Motor neuron (in vitro differentiated cells): ENCODE data around the gene PDE5A. TPM values are rescaled to one million over a fixed set of nuclear protein-coding genes. Genes with fewer than 3 reads are reported as not detected.
"Not testable (repeated sequence)": the region's sequence is repeated elsewhere in the genome, so short reads cannot be mapped to it uniquely, and the experiment has no call there.

Source experiments
- ATAC-seq, 8 experiments: fragments of 200-7000 bp; cut with Tn5 transposase; replicated peaks in 6 of 8; 2 replicates each; pipeline ENCODE4 v1.8.0; 2021; ENCODE audit warnings: mild to moderate bottlenecking in 8 of 8, moderate library complexity in 8 of 8
- H3K27ac ChIP-seq, 2 donors: fragments of 250-450 bp; sonication (Bioruptor Pico); 2 replicates each; pipeline ENCODE4 v1.9.0; 2021; ENCODE audit warnings: antibody characterized with exemption in 2 of 2, mild to moderate bottlenecking in 2 of 2, moderate library complexity in 1 of 2
- H3K4me1 ChIP-seq, 2 donors: fragments of 250-450 bp; sonication (Bioruptor Pico); replicated peaks in 1 of 2; 2 replicates each; pipeline ENCODE4 v1.6.1; 2021; ENCODE audit warnings: antibody characterized with exemption in 2 of 2, mild to moderate bottlenecking in 2 of 2, moderate library complexity in 1 of 2
- H3K4me3 ChIP-seq, 5 donors: fragments of 250-450 bp; sonication (Bioruptor Pico); 2 replicates each; pipeline ENCODE4 v1.9.0; 2021; ENCODE audit warnings: antibody characterized with exemption in 5 of 5, mild to moderate bottlenecking in 5 of 5, moderate library complexity in 4 of 5
- WGBS, 10 experiments: fragments of 450-650 bp; shearing (Covaris generic); methylation state at CpG; one replicate each; pipeline ENCODE4 v1.0.0; 2022; 5-methylcytosine and 5-hydroxymethylcytosine counted together
- in situ Hi-C, 9 experiments: fragments of 400-800 bp; cut with MboI; loops; one replicate each; pipeline ENCODE4 v1.15.0; 2021; ENCODE audit warnings: low sequenced_read_pairs in 9 of 9, low pct_unique_long_range_greater_than_20kb in 2 of 9; ENCODE audit not compliant: unreplicated experiment in 9 of 9
- total RNA-seq, 8 experiments: library from RNA; unstranded; fragments of 300-600 nt; gene quantifications; 2 replicates each; pipeline versions ENCODE4 v1.2.3 to v1.2.4, GENCODE V29; 2022

Gene PDE5A
- total RNA-seq, 8 experiments from 2014 or later: 4.0 to 24.5 (median 8.0) TPM

DNA sequence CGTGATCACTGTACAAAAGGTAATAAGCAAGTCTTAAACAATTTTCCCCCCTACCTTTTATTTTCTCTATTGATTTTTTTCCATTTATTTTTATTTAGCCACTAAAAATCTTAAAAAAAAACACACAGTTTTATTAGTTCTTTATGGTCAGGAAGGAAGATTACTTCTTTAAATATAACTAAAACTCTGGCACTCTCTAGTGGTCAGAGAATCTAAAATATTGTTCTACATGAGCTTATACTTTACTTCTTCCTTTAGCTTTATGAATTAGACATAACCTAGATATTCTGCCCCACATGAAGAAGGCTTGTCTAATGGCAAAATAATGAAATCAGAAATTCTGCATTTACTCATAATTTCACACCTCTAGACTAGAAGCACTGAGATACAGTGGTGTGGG is 135.2 kb downstream of the PDE5A start:
- Histone ChIP-seq H3K4me1 (peaks cover 0 to 6% of the 10 kb centered on the region in 2 donors), H3K4me3 (no peak overlapping the region), H3K27ac (no peak overlapping the region)
- in situ Hi-C loops: loop anchor here in 3 of 9 experiments (25.0 kb wide), 3 partner anchors 181 to 506 kb away; partner anchors contain the start of gene FABP2 (in 1 of the 3)
- no peak for ATAC-seq
- WGBS, 10 experiments: 86 to 100% (median 100%) methylated on average over 1 of the region's 1 CpG; no CpG with 5 or more reads in 1 of the 10 experiments

DNA sequence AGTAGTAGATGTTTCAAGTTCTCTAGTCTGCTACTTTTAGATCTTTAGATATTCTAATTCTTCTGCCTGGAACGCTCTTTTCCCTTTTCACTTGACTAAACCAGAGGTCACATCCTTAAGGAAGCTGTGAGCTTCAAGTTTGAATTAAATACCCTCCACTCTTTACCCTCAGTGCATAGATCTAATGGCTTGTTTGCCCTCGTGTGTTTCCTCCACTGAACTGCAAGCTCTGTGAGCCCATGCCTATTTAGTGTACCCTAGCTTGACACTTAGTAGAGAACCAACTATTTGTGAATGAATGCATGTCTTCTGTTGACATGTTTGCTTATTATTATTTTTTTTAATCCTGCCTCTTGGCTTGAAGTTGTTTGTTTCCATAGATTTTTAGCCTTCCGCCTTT is 138.3 kb downstream of the PDE5A start:
- in situ Hi-C loops: loop anchor here in 3 of 9 experiments (25.0 kb wide), 3 partner anchors 178 to 503 kb away; partner anchors contain the start of gene FABP2 (in 1 of the 3)
- H3K4me1 ChIP-seq: no peaks in the 10 kb centered on the region
- WGBS, 10 experiments: 69 to 100% (median 80%) methylated on average over 2 to 3 of the region's 3 CpGs
- peak in 2 of 8 experiments; percentile 39 to 41 for ATAC-seq
- H3K4me3 ChIP-seq: no peak overlapping the region
- no peak overlapping the region for H3K27ac ChIP-seq

DNA sequence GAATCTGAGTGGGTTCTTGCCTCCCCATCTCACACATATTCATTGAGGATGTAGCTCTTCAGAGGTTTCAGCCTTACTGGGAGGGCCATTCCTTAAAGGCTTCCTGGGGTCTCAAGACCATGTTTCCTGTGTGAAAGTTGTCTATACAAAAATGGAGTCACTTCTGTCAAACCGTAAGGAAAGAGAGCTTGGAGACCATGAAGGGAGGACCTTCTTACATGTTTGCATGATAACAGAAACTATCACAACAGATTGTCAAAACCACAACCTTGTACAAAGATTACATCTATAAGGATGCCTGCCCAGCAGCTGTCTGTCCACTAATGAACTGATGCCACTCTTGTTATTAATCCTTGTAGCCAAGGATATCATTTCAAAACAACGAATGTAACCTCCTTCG is 139.3 kb downstream of the PDE5A start:
- no peak for ATAC-seq
- WGBS, 10 experiments: 54 to 100% (median 89%) methylated on average over 2 to 3 of the region's 3 CpGs; no CpG with 5 or more reads in 1 of the 10 experiments
- in situ Hi-C loops: loop anchor here in 3 of 9 experiments (25.0 kb wide), 3 partner anchors 177 to 502 kb away; partner anchors contain the start of gene FABP2 (in 1 of the 3)

DNA sequence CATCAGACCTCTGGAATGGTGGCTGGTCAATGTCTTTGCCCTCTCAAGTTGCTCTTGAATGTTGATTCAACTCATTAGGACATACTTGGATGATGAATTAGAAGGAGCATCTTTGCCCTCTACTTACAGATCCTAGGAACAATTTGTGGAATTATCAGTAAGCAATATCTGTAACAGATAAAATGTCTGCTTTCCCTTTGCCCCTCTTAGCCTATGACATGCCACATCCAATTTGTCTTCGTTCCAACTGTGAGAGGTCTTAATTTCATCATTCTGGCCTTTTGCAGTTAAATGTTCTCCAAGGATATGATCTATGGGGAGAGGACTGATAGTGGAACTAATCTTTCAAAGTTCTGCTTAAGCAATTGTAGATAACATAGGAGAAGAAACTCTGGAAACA is 148.3 kb downstream of the PDE5A start:
- H3K27ac ChIP-seq: no peak overlapping the region
- WGBS, 10 experiments: 83 to 100% (median 100%) methylated on average over 1 of the region's 1 CpG; no CpG with 5 or more reads in 3 of the 10 experiments
- no peak overlapping the region for H3K4me3 ChIP-seq
- no peak for ATAC-seq
- H3K4me1 ChIP-seq: no peaks in the 10 kb centered on the region
- in situ Hi-C loops: loop anchor here in 3 of 9 experiments (25.0 kb wide), 3 partner anchors 168 to 493 kb away; partner anchors contain the start of gene FABP2 (in 1 of the 3)

More for the DNA sequence above, 139.3 kb downstream of the PDE5A start:
- no peak overlapping the region for H3K4me3 ChIP-seq
- H3K27ac ChIP-seq: no peak overlapping the region
- no peaks in the 10 kb centered on the region for H3K4me1 ChIP-seq

DNA sequence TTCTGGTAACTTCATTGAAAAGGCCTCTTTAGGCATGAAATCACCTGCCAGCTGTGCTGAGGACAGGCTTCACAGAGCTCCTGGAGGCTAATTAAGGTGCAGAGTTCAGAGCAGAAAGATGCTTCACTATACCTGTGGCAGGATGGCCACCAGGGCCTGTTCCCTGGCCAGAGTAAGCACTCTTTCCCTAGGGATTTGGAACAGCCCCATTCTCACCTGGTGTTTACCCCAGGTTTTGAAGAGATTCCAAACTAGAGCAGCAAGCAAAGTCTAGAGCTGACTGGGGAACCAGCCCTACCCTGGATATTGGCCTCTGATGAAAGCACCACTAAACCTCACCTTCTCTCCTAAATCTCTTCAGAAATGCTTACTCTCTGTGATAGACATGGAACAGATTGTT is 148.8 kb downstream of the PDE5A start:
- H3K4me1 ChIP-seq: no peaks in the 10 kb centered on the region
- H3K4me3 ChIP-seq: no peak overlapping the region
- in situ Hi-C loops: loop anchor here in 3 of 9 experiments (25.0 kb wide), 3 partner anchors 168 to 493 kb away; partner anchors contain the start of gene FABP2 (in 1 of the 3)
- ATAC-seq: no peak
- H3K27ac ChIP-seq: no peak overlapping the region

DNA sequence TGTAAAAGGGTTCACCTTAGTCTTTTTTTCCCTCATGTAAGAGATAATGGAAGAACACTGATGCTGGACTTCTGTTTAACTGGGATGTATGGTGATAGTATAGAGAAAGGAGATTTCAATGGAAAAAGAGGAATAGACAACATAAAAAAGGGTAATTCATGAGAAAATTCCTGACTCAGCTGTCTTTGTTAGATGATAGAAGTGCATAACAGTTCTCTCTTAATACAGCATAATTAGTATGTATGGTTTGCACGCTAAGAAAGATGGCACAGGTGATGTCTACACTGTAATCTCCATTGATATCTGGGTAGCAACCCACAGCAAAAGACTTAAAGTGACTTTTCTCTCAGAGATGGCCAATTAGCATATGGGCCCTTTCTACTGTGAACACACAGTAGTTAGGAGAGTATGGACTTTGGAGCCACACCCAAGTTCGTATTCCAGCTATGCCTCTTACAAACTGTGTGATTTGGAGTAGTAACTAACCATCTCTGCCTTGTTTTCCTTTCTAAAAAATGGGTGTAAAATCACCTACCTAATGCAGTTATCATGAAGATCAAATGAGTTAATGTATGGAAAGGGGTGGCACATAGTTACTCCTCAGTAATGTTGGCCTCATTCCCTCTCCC is 149.3 kb downstream of the PDE5A start:
- Histone ChIP-seq H3K27ac (no peak overlapping the region), H3K4me1 (no peaks in the 10 kb centered on the region), H3K4me3 (no peak overlapping the region)
- in situ Hi-C loops: loop anchor here in 3 of 9 experiments (25.0 kb wide), 3 partner anchors 167 to 492 kb away; partner anchors contain the start of gene FABP2 (in 1 of the 3)
- WGBS, 10 experiments: 86 to 100% (median 98%) methylated on average over 1 to 2 of the region's 2 CpGs; no CpG with 5 or more reads in 4 of the 10 experiments
- ATAC-seq: peak in 2 of 8 experiments; percentile 25 to 31

DNA sequence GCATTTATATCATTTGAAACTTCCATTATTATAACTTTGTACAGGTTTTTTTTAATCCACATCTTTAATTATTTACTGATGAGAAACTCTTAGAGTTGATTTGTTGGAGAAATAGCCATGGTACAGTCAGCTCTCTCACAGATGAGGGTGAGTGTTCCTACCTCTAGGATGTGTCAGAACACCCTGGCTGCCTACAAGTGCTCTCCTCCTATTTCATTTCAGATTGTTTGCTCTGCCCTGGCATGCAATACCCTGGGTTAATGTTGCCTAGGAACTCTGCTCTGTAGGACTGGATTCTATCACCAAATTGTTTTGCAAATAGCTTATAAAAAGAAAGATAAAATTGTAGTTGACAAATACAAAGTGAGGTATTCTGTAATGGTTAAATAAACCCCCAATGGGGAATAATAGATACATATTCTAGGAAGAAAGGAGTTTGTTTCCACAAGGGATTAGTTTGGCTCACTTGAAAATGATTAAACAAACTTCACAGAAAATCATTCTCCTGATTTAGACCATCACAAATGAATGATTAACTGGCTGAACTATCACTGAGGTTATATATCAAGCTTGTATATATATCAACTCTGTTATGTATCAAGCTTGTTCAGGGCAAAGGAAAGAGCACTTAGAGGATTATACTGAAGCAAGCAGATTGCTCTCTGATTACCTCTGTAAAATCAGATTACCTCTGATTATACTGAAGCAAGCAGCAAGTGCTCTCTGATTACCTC is 150.0 kb downstream of the PDE5A start:
- in situ Hi-C loops: loop anchor here in 3 of 9 experiments (25.0 kb wide), 3 partner anchors 166 to 491 kb away; partner anchors contain the start of gene FABP2 (in 1 of the 3)
- Histone ChIP-seq H3K27ac (no peak overlapping the region), H3K4me1 (no peaks in the 10 kb centered on the region), H3K4me3 (no peak overlapping the region)
- peak in 3 of 8 experiments; percentile 39 to 100 (median 50) for ATAC-seq

DNA sequence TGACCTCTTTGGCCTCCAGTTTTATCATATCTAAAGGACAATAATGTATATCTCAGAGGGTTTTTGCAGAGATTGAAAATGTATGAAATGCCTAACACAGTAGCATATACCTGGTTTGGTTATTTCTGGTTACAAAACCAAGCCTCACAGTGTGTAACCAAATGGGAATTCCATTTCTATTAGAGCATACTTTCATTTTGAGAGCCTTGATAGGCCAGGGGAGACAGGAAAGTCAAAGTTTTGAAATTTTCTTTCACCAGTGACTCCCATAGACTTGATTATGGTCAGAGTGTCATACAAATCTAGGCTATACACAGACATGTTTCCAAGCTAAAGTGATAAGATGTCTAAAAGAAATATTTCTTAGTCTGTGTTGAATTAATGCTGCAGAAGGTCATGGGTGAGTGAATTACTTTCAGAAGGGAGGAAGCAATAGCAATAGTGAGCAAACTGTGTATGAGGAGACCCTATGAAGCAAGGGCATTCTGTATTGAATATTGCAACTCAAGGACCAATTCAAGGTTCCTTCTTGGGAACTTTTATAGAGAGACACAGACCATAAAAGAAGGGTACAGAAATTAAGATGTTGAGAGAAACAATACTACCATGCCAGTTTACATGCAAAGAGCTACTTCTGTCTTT is 151.1 kb downstream of the PDE5A start:
- in situ Hi-C loops: loop anchor here in 3 of 9 experiments (25.0 kb wide), 3 partner anchors 165 to 490 kb away; partner anchors contain the start of gene FABP2 (in 1 of the 3)
- no peak for ATAC-seq
- no peaks in the 10 kb centered on the region for H3K4me1 ChIP-seq
- no peak overlapping the region for H3K4me3 ChIP-seq
- H3K27ac ChIP-seq: no peak overlapping the region

DNA sequence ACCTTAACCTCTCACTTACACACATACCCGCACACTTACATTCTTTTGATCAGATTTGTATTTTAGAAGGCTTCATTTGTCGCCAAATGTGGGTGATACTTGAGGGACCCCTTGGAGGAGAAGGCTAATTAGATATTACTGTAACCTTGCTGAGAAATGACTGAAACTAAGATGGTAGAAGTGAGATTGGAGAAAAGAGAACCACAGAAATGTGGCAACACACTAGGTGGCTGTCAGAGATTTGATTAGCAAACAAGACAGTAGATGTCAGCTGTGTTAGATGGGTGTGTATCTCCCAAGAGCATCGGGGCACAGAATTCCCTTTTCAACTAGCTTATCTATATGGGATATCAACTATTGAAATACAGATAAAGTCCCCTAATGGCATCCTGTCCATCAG is 157.3 kb downstream of the PDE5A start:
- Histone ChIP-seq H3K27ac (no peak overlapping the region), H3K4me3 (no peak overlapping the region), H3K4me1 (peaks cover 0 to 2% of the 10 kb centered on the region in 2 donors)
- 43 to 100% (median 100%) methylated on average over 1 to 3 of the region's 3 CpGs; no CpG with 5 or more reads in 1 of the 10 experiments for WGBS, 10 experiments
- in situ Hi-C loops: no loop called here
- ATAC-seq: no peak

DNA sequence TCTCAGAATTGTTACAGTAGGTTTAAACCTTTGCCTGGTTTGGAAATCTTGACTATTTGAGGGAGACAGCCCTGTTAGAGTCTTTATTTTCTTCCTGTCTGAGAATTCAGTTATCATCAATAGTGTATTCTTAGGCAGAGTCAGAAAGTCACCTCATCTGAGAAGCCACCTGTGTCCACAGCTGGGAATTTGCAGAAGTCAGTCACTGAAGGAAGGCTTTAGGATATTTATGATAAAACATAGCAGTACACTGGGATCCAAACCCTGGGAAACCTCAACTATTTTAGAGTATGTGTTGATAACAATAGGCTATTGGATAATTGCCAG is 157.9 kb downstream of the PDE5A start:
- ATAC-seq: peak in 1 of 8 experiments; percentile 55
- H3K27ac ChIP-seq, H3K4me3 ChIP-seq, in situ Hi-C loops, H3K4me1 ChIP-seq: not testable (repeated sequence)

DNA sequence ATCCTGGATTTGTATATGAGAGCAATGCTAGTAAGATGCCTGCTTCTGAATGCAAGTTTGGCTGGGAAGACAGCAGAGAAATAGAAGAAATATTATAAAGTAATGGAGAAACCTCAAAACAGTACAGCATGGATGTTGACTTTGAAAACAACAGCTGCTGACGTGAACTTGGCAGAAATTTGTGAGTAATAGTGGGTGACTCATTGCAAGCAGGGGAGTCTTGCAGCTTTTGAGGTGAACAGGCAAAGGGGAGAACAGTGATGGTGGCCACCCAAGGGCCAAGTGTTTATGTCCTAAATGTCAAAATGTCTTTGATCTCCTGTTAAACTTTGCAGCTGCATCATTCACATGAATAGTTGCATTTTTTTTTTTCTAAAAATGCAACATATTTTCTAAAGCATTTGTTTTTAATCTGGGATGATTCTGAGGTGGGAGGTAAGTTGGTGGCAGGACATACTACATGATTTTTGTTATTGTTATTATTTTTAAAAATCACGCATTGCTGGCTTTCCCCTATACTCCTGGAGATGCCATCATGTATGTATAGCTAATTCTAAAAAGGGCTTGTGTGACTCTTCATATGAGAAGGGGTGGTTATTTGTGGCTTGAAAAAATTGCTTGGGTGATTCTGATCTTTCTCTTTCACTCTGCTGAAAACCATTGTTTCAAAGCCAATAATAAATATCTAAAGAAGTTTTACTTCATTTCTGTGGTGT is 158.4 kb downstream of the PDE5A start:
- H3K27ac ChIP-seq, in situ Hi-C loops, H3K4me1 ChIP-seq, H3K4me3 ChIP-seq: not testable (repeated sequence)
- 50 to 100% (median 100%) methylated on average over 1 to 2 of the region's 2 CpGs; no CpG with 5 or more reads in 4 of the 10 experiments for WGBS, 10 experiments
- peak in 2 of 8 experiments; percentile 32 to 50 for ATAC-seq

DNA sequence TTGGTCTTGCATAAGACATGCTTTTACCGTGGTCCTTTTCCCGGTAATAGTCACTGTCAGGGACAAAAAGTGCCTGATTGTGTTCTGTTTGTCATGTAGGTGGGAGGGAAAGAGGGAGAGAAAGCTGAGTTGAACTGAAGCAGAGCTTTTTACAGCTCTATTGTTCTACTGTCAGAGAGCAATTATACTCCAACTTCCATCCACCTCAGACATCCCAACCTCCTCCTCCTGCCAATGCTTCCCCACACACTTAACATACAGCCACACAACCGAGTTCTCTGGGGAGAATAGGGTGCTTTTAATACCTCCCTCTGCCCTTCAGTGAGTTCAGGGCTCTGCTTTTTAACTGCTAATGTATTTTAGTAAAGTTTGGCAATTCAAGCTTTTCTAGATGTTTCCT is 159.6 kb downstream of the PDE5A start:
- H3K4me1 ChIP-seq, in situ Hi-C loops, H3K4me3 ChIP-seq, H3K27ac ChIP-seq: not testable (repeated sequence)
- WGBS, 10 experiments: 7 to 100% (median 15%) methylated on average over 1 to 3 of the region's 3 CpGs; no CpG with 5 or more reads in 6 of the 10 experiments
- peak in 5 of 8 experiments; percentile 49 to 72 (median 69) for ATAC-seq
